ENCODE measurements around the gene MMP13. TPM values are rescaled to one million over a fixed set of nuclear protein-coding genes. Genes with fewer than 3 reads are reported as not detected.
"Not testable (repeated sequence)": the region's sequence is repeated elsewhere in the genome, so short reads cannot be mapped to it uniquely, and the experiment has no call there.

Gene MMP13
- total RNA-seq, 1 experiment from 2014 or later = 0.17 TPM

- DNase-seq (ENCODE audit: low read depth) = no peak
Measured at GRCh38 chr11:102935514-102935913, 20.0 kb downstream of the MMP13 start.

- DNase-seq (ENCODE audit: low read depth) = no peak
Measured at GRCh38 chr11:102934735-102935134, 20.8 kb downstream of the MMP13 start.

GRCh38 chr11:102933627-102934026 lies 21.9 kb downstream of the MMP13 start:
- no peak for DNase-seq (ENCODE audit: low read depth)

GRCh38 chr11:102932678-102933077 lies 22.9 kb downstream of the MMP13 start:
- DNase-seq (ENCODE audit: low read depth) = no peak

GRCh38 chr11:102930451-102930850 lies 25.1 kb downstream of the MMP13 start:
- DNase-seq (ENCODE audit: low read depth) = no peak

- DNase-seq (ENCODE audit: low read depth) = no peak
Measured at GRCh38 chr11:102929972-102930371, 25.6 kb downstream of the MMP13 start.

- no peak for DNase-seq (ENCODE audit: low read depth)
Measured at GRCh38 chr11:102929166-102929565, 26.4 kb downstream of the MMP13 start.

- no peak for DNase-seq (ENCODE audit: low read depth)
Measured at GRCh38 chr11:102928247-102928646, 27.3 kb downstream of the MMP13 start.

- no peak for DNase-seq (ENCODE audit: low read depth)
Measured at GRCh38 chr11:102927624-102927990, 27.9 kb downstream of the MMP13 start.

- DNase-seq (ENCODE audit: low read depth) = no peak
Measured at GRCh38 chr11:102926961-102927623, 28.4 kb downstream of the MMP13 start.

- DNase-seq (ENCODE audit: low read depth) = no peak
Measured at GRCh38 chr11:102926517-102926916, 29.0 kb downstream of the MMP13 start.

GRCh38 chr11:102925988-102926387 lies 29.5 kb downstream of the MMP13 start:
- no peak for DNase-seq (ENCODE audit: low read depth)

GRCh38 chr11:102924851-102925380 lies 30.6 kb downstream of the MMP13 start:
- peak; percentile 35 for DNase-seq (ENCODE audit: low read depth)

GRCh38 chr11:102921587-102922220 lies 33.8 kb downstream of the MMP13 start:
- no peak for DNase-seq (ENCODE audit: low read depth)

GRCh38 chr11:102920118-102920684 lies 35.3 kb downstream of the MMP13 start:
- no peak for DNase-seq (ENCODE audit: low read depth)

GRCh38 chr11:102915044-102915375 lies 40.5 kb downstream of the MMP13 start:
- no peak for DNase-seq (ENCODE audit: low read depth)

- peak; percentile 16 for DNase-seq (ENCODE audit: low read depth)
Measured at GRCh38 chr11:102914238-102915043, 41.1 kb downstream of the MMP13 start.

GRCh38 chr11:102912482-102912830 lies 43.1 kb downstream of the MMP13 start:
- DNase-seq (ENCODE audit: low read depth) = no peak

GRCh38 chr11:102911758-102912481 lies 43.6 kb downstream of the MMP13 start:
- DNase-seq (ENCODE audit: low read depth) = no peak

GRCh38 chr11:102905848-102906247 lies 49.7 kb downstream of the MMP13 start:
- peak; percentile 10 for DNase-seq (ENCODE audit: low read depth)

GRCh38 chr11:102903895-102904294 lies 51.6 kb downstream of the MMP13 start:
- not testable (repeated sequence) for DNase-seq (ENCODE audit: low read depth)

GRCh38 chr11:102900346-102900745 lies 55.2 kb downstream of the MMP13 start:
- DNase-seq (ENCODE audit: low read depth) = no peak
